HepG2 (cell line): ENCODE results near the gene ANKS1B.

Experiments
- ZBTB21 ChIP-seq: sonication (generic); formaldehyde crosslinking; IDR thresholded peaks from 2 replicates; pipeline ENCODE4 v1.4.0; 2020; ENCODE audit warnings: missing genetic modification reagents
- TF ChIP-seq, protein P1 (sequence below): IDR thresholded peaks from 2 replicates; pipeline ENCODE4 v1.6.1; 2012; ENCODE audit warnings: inconsistent platforms

DNA sequence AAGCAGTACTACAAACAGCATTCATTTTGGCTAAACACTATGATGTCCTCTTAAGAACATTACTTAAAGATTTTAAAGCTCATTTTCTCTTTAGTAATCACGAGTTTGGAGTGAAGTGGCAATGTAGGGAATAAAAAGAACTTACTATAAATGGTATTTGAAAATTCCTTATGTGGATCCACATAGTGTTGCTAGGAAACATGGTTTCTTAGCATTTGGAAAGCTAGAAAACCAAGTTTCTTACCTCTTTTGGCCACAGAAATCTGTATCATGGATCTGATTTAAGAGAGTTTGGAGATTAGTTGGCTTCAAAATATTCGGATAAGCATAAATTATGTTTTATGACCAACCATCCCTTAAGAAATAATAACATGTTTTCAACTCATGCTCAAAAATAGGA lies 674.9 kb downstream of the ANKS1B start:
- TF ChIP-seq ZBTB21 = no peak
- TF ChIP-seq, protein P1, sequence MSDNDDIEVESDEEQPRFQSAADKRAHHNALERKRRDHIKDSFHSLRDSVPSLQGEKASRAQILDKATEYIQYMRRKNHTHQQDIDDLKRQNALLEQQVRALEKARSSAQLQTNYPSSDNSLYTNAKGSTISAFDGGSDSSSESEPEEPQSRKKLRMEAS = no peak
